Measurements from ENCODE around the gene MAGEA6. TPM values are rescaled to one million over a fixed set of nuclear protein-coding genes. Genes with fewer than 3 reads are reported as not detected.

MAGEA6 gene
- total and polyA plus RNA-seq, 9 of the 15 experiments (the other 6 are each of a cell fraction or from before 2014, with no cell fraction given): 15.4 to 132 (median 95.5) TPM

DNA sequence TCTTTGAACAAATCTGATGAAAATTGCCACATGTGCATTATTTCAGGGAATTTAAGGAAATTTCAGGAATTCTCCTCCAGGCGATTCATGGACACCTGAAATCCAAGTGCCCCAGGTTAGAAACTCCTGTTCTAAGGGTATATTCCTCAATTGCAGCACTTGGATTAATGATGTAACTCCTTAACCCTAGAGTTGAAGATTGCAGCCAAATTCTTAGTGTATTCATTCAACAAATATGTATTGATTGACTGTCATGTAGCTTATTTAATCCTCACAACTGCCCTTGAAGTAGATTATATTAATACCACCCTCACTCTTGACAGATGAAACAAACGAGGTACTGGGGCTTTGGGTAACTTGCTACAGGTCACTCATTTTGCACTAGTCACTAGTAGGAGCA lies 49.8 kb upstream of the MAGEA6 start:
- in situ Hi-C loops (cut with MboI): no loop called here
- FAIRE-seq: no peak
- Histone ChIP-seq H3K4me3 (no peak overlapping the region), H3K4me1 (replicated peaks in 1 of 2; ENCODE audit: control insufficient read depth in 2 of 2, insufficient read depth in 2 of 2, low read length in 2 of 2) (peaks cover 0 to 8% of the 10 kb centered on the region in 2 experiments; a peak in 2 of 5 replicates), H3K79me2 (ENCODE audit: control insufficient read depth, insufficient read depth, low read length) (no peaks in the 10 kb centered on the region), H3K4me2 (ENCODE audit: insufficient read depth, low read length) (no peak overlapping the region), H3K9me1 (ENCODE audit: control insufficient read depth, insufficient read depth, low read length) (no peaks in the 10 kb centered on the region), H3K9me3 (replicated peaks; ENCODE audit: control insufficient read depth, insufficient read depth, low read depth, low read length) (no peaks in the 10 kb centered on the region), H3K27me3 (ENCODE audit: control insufficient read depth in 2 of 2, insufficient read depth in 2 of 2, low read length in 2 of 2) (peaks cover 3 to 7% of the 10 kb centered on the region in 2 experiments; a peak in 4 of 5 replicates), H3K27ac (ENCODE audit: extremely low read depth, low read depth, low read length) (no peak overlapping the region), H4K20me1 (replicated peaks; ENCODE audit: control insufficient read depth, insufficient read depth, low read length) (no peaks in the 10 kb centered on the region), H3K9ac (ENCODE audit: insufficient read depth in 1 of 2, low read depth in 2 of 2, low read length in 2 of 2) (no peak overlapping the region), H2AFZ (ENCODE audit: low read depth, low read length) (no peak overlapping the region), H3K36me3 (ENCODE audit: control insufficient read depth, insufficient read depth, low read length) (no peaks in the 10 kb centered on the region)
- ATAC-seq: no peak
- no TSS peak for BruUV-seq (replicated peaks)
- no peak for TF ChIP-seq GTF2A2 (tag; IDR thresholded peaks at IDR 0.05)
- TF ChIP-seq HIVEP1 (CRISPR knock-in tag; IDR thresholded peaks at IDR 0.05): no peak
- peak; percentile 38; the same call in 1 of the 2 replicates for TF ChIP-seq ZNF316 (IDR thresholded peaks at IDR 0.05)
- 14% methylated on average over 2 of the region's 2 CpGs for WGBS (ENCODE audit: insufficient coverage, low coverage, missing lambda C conversion rate)
- ChIA-PET POLR2A (no interaction called here), CTCF (ENCODE audit: low intra/inter-chr PET ratio) (no interaction called here)
- intact Hi-C loops (cut with micrococcal nuclease): no loop called here
- DNase-seq (ENCODE audit: extremely low read depth in 1 of 4, low spot score in 3 of 4): no peak

DNA sequence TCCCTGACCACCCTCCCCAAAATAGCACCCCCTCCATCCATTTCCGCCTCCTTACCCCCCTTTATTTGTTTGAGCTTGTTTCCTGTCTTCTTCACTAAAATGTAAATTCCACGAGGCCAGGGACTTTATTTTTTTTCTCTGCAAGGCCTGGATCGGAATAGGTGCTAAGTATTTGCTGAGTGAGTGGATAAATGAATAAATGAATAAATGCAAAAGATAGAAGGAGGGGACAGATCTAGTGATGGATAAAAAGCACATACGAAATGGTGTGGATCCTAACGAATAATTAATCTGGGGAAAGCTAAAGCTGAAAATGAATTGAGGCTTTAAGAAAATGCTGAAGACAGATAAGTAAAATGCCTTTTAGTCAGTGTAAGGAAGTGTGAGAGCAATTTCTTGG lies 48.9 kb upstream of the MAGEA6 start:
- intact Hi-C loops (cut with micrococcal nuclease): no loop called here
- peaks cover 0 to 3% of the 10 kb centered on the region in 2 experiments; a peak in 2 of 5 replicates for H3K27me3 ChIP-seq (ENCODE audit: control insufficient read depth in 2 of 2, insufficient read depth in 2 of 2, low read length in 2 of 2)
- H3K4me3 ChIP-seq: no peak overlapping the region
- CTCF ChIA-PET (ENCODE audit: low intra/inter-chr PET ratio): interaction anchor here (2.6 kb wide), 1 partner anchor 176 kb away, joined by 14 read pairs; no protein-coding TSS in a partner anchor
- H4K20me1 ChIP-seq (replicated peaks; ENCODE audit: control insufficient read depth, insufficient read depth, low read length): no peaks in the 10 kb centered on the region
- in situ Hi-C loops (cut with MboI): no loop called here
- FAIRE-seq (no peak), ATAC-seq (no peak), DNase-seq (ENCODE audit: extremely low read depth in 1 of 4, low spot score in 3 of 4) (no peak)
- TF ChIP-seq CC2D1A (IDR thresholded peaks at IDR 0.05) (no peak), HSF4 (CRISPR knock-in tag; IDR thresholded peaks at IDR 0.05; ENCODE audit: borderline replicate concordance) (no peak), STAT5B (CRISPR knock-in tag; IDR thresholded peaks at IDR 0.05) (no peak), PCBP2 (IDR thresholded peaks at IDR 0.05; ENCODE audit: low read depth, low read length, poor library complexity, severe bottlenecking) (no peak), ERF (CRISPR knock-in tag; IDR thresholded peaks at IDR 0.05) (no peak), EHMT2 (IDR thresholded peaks at IDR 0.05) (no peak), ATF2 (CRISPR knock-in tag; IDR thresholded peaks at IDR 0.05) (no peak), DMBX1 (CRISPR knock-in tag; IDR thresholded peaks at IDR 0.05; ENCODE audit: borderline replicate concordance) (no peak), ZNF507 (tag; conservative IDR thresholded peaks at IDR 0.05) (no peak), TAL1 (IDR thresholded peaks at IDR 0.05) (no peak), HDAC1 (IDR thresholded peaks at IDR 0.05) (no peak), TEAD2 (tag; IDR thresholded peaks at IDR 0.05) (no peak), MAZ (CRISPR knock-in tag; conservative IDR thresholded peaks at IDR 0.05 in 1 of 2, IDR thresholded peaks at IDR 0.05 in 1 of 2) (no peak), ADNP (tag; IDR thresholded peaks at IDR 0.05) (no peak), POLR2AphosphoS2 (IDR thresholded peaks at IDR 0.05; ENCODE audit: low read length) (no peak)
- H3K4me1 ChIP-seq (replicated peaks in 1 of 2; ENCODE audit: control insufficient read depth in 2 of 2, insufficient read depth in 2 of 2, low read length in 2 of 2): peaks cover 0 to 8% of the 10 kb centered on the region in 2 experiments; a peak in 2 of 5 replicates
- no peak overlapping the region for H3K27ac ChIP-seq (ENCODE audit: extremely low read depth, low read depth, low read length)
- H2AFZ ChIP-seq (ENCODE audit: low read depth, low read length): no peak overlapping the region
- WGBS (ENCODE audit: insufficient coverage, low coverage, missing lambda C conversion rate): 61% methylated on average over 5 of the region's 5 CpGs
- BruUV-seq (replicated peaks): no TSS peak
- H3K9me3 ChIP-seq (replicated peaks; ENCODE audit: control insufficient read depth, insufficient read depth, low read depth, low read length): no peaks in the 10 kb centered on the region
- H3K79me2 ChIP-seq (ENCODE audit: control insufficient read depth, insufficient read depth, low read length): no peaks in the 10 kb centered on the region
- no peaks in the 10 kb centered on the region for H3K9me1 ChIP-seq (ENCODE audit: control insufficient read depth, insufficient read depth, low read length)
- no peaks in the 10 kb centered on the region for H3K36me3 ChIP-seq (ENCODE audit: control insufficient read depth, insufficient read depth, low read length)
- H3K9ac ChIP-seq (ENCODE audit: insufficient read depth in 1 of 2, low read depth in 2 of 2, low read length in 2 of 2): no peak overlapping the region
- H3K4me2 ChIP-seq (ENCODE audit: insufficient read depth, low read length): no peak overlapping the region
- POLR2A ChIA-PET: interaction anchor here (1.3 kb wide), 1 partner anchor 9 kb away, joined by 4 read pairs; no protein-coding TSS in a partner anchor

Measured in K562 (cell line).